H1 (cell line): ENCODE data around the gene SND1. TPM values are rescaled to one million over a fixed set of nuclear protein-coding genes. Genes with fewer than 3 reads are reported as not detected.

Source experiments
- CHD7 ChIP-seq: fragments of 300-600 bp; sonication (generic); IDR thresholded peaks from 2 replicates; pipeline ENCODE4 v1.7.1; 2012; ENCODE audit warnings: low read length, moderate library complexity, mild to moderate bottlenecking, inconsistent platforms; ENCODE audit not compliant: insufficient replicate concordance
- polyA plus RNA-seq, 7 experiments: library from polyadenylated mRNA; depleted of rRNA in 3 of 7; stranded (reverse) in 5 of 7; unstranded in 2 of 7; fragments of >200 nt in 5 of 7; fragments of 200-250 nt in 2 of 7; gene quantifications; 1 replicate in 5 of 7; 2 replicates in 1 of 7; 4 replicates in 1 of 7; pipeline versions ENCODE4 v1.2.1 to v1.2.3, GENCODE V29; 2011 to 2013; ENCODE audit warnings: missing spikeins in 2 of 7, mixed read lengths in 2 of 7
- total RNA-seq: library from RNA; stranded (reverse); fragmentation: NEBNext Ultra II Directional; extraction: Animal tissue kit (Norgen Biotek cat#: 25700); gene quantifications from 2 replicates; pipeline ENCODE4 v1.2.1, GENCODE V29; 2021

The SND1 gene
- total and polyA plus RNA-seq, 2 of the 8 experiments (the other 6 are each of a cell fraction or from before 2014, with no cell fraction given), result 122 to 290 TPM

- no peak for TF ChIP-seq CHD7
These were observed 270.7 kb downstream of the SND1 start (continued) for GRCh38 chr7:127922656-127923055.
